ENCODE results near the gene STX8.

The STX8 gene

DNA sequence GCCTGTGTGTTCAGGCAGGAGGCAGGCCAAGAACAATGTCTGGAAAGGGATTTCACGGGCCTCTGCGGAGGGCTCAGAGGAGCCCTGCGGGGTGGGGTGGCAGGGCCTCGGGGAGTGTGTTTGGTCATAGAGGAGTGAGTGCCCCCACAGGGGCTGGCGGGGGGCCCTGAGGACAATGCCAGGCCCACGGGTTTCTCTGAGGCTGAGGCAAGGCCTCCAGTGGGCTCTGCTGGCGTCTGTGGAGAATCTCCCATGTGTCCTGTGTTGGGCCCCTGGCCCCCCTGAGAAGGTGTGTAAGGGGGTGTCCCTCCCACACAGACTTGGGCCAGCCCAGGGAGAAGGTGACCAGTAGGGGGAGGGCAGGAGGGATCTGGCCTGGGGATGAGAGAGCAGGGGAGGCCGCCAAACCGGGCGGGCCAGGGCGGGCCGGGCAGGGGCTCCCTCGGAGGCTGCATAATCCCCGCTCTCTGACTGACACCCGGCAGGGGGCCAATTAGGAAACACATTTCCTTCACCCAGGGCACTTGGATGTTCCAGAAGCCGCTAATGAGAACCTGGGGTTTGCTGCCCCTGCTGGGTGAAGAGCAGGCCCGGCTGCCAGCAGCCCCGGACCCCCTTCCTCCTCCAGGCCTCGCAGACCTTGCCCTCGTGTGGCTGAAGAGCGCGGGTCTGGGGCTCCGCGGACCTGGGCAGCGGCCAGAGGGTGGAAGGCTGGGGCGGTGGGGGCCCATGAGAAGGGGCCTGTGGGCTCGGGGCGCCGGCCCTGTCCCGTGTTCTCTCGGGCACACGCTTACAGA is 350.1 kb downstream of the STX8 start:
- H3K4me3 ChIP-seq (ENCODE audit: low read depth, low read length), result no peak overlapping the region
- no peaks in the 10 kb centered on the region for H3K9me3 ChIP-seq
- H3K36me3 ChIP-seq, result no peaks in the 10 kb centered on the region
- TF ChIP-seq, protein P1, sequence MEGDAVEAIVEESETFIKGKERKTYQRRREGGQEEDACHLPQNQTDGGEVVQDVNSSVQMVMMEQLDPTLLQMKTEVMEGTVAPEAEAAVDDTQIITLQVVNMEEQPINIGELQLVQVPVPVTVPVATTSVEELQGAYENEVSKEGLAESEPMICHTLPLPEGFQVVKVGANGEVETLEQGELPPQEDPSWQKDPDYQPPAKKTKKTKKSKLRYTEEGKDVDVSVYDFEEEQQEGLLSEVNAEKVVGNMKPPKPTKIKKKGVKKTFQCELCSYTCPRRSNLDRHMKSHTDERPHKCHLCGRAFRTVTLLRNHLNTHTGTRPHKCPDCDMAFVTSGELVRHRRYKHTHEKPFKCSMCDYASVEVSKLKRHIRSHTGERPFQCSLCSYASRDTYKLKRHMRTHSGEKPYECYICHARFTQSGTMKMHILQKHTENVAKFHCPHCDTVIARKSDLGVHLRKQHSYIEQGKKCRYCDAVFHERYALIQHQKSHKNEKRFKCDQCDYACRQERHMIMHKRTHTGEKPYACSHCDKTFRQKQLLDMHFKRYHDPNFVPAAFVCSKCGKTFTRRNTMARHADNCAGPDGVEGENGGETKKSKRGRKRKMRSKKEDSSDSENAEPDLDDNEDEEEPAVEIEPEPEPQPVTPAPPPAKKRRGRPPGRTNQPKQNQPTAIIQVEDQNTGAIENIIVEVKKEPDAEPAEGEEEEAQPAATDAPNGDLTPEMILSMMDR (IDR thresholded peaks at IDR 0.05; ENCODE audit: low read depth, low read length), result no peak
- H3K4me1 ChIP-seq, result no peaks in the 10 kb centered on the region
- H3K27me3 ChIP-seq, result no peaks in the 10 kb centered on the region
- no peak for DNase-seq

DNA sequence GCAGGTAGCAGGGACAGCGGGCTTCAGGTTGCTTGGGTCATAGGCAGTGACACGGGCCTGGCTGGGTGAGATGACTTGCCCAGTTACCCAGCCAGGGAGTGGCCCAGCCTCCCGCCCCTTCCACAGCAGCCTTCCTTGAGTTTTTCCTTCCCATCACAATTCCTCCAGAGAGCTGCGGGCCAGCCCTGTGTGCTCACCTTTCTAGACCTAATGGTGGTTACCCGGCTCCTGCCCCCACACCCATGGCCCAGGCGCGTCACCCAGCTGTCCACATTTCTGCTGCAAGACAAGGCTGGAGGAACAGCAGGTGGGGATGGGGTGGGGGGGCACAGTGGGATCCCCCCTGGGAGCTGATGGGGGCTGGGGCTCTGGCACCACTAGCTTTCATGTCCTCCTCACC is 351.1 kb downstream of the STX8 start:
- TF ChIP-seq, protein P1 (IDR thresholded peaks at IDR 0.05; ENCODE audit: low read depth, low read length), result no peak
- no peaks in the 10 kb centered on the region for H3K36me3 ChIP-seq
- no peaks in the 10 kb centered on the region for H3K9me3 ChIP-seq
- DNase-seq, result no peak
- no peaks in the 10 kb centered on the region for H3K4me1 ChIP-seq
- no peaks in the 10 kb centered on the region for H3K27me3 ChIP-seq
- no peak overlapping the region for H3K4me3 ChIP-seq (ENCODE audit: low read depth, low read length)

DNA sequence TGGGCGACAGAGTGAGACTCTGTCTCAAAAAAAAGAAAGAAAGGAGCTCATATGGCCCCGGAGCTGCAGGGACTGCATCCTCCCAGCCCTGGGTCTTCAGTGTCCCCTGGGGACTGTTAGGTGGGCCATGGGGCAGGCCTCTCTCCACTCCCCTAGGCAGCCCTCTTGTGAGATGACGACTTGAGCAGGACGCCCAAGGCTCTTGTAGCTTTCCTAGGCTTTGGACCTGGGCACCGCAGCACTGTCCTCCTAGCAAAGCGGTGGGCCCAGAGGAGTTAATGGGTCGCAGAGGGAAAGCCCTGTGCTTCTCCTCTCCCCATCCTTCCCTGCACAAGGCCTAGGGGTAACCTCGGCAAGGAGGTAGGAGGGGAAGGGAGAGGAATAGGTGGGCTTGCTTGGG is 352.1 kb downstream of the STX8 start:
- Histone ChIP-seq H3K36me3 (no peaks in the 10 kb centered on the region), H3K4me3 (ENCODE audit: low read depth, low read length) (no peak overlapping the region), H3K9me3 (no peaks in the 10 kb centered on the region), H3K27me3 (no peaks in the 10 kb centered on the region), H3K4me1 (no peaks in the 10 kb centered on the region)
- no peak for DNase-seq
- TF ChIP-seq, protein P1 (IDR thresholded peaks at IDR 0.05; ENCODE audit: low read depth, low read length), result no peak

DNA sequence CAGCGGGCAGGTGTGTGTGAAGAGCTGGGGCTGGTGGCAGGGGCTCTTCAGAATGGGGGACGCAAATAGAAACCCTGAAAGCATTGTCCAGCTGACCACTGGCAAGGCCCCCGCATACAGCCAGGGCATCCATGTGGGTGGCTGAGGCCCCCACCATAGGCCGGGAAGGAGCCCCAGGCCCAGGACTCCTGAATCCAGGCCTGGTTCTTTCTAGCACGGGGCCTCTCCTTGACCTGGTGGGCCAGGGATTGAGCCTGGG is 353.8 kb downstream of the STX8 start:
- H3K27me3 ChIP-seq, result no peaks in the 10 kb centered on the region
- no peaks in the 10 kb centered on the region for H3K36me3 ChIP-seq

DNA sequence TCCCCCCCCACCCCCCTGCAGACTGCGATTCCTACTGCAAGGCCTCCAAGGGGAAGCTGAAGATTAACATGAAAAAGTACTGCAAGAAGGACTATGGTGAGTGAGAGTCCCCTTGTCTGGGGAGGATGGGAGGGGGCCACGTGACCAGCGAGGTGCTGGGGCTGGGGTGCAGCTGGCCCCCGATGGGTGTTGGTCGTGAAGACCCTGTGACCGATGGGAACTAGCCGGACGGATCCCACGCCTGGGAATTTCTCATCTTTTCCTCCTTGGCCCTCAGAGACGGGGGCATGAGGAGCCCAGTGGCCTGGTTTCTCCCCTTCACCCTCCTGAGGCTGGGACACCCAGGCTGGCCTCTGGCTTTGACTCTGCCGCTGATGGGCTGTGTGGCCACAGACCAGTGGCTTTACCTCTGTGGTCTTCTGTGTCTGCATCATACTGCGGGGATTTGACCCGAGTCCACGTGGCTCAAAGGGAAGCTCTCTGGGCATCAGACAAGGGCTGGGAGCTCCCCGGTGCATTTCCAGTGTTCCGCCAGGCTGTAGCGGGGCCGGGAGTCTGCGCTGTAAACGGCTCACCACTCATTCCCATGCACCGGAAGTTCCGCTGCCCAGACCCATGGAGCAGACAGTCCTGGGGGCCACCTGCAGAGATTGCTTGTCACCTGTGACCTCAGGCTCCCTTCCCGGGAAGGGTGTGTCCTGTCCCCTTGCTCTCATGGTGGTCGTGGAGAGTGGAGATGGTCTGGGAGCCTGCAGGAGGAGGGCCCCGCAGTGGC is 354.3 kb downstream of the STX8 start:
- Histone ChIP-seq H3K4me1 (no peaks in the 10 kb centered on the region), H3K27me3 (no peaks in the 10 kb centered on the region), H3K9me3 (no peaks in the 10 kb centered on the region), H3K36me3 (no peaks in the 10 kb centered on the region), H3K4me3 (ENCODE audit: low read depth, low read length) (no peak overlapping the region)
- no peak for DNase-seq
- TF ChIP-seq, protein P1 (IDR thresholded peaks at IDR 0.05; ENCODE audit: low read depth, low read length), result no peak

More for the DNA sequence above, 353.8 kb downstream of the STX8 start:
- H3K4me1 ChIP-seq, result no peaks in the 10 kb centered on the region
- no peak for DNase-seq
- no peak overlapping the region for H3K4me3 ChIP-seq (ENCODE audit: low read depth, low read length)
- TF ChIP-seq, protein P1 (IDR thresholded peaks at IDR 0.05; ENCODE audit: low read depth, low read length), result no peak
- H3K9me3 ChIP-seq, result no peaks in the 10 kb centered on the region
